GM18507 (cell line): ENCODE results near the gene YBX3.

ENCODE experiments used
- DNase-seq: peaks from one replicate; pipeline ENCODE4 v3.0.0; 2011; ENCODE audit warnings: low read depth; ENCODE audit not compliant: insufficient read length; ENCODE audit errors: extremely low spot score
- FAIRE-seq: peaks from 2 replicates; lab custom pipeline; 2011; peaks lifted over from hg19 to GRCh38; lab: Jason Lieb, UNC

Gene YBX3

DNA sequence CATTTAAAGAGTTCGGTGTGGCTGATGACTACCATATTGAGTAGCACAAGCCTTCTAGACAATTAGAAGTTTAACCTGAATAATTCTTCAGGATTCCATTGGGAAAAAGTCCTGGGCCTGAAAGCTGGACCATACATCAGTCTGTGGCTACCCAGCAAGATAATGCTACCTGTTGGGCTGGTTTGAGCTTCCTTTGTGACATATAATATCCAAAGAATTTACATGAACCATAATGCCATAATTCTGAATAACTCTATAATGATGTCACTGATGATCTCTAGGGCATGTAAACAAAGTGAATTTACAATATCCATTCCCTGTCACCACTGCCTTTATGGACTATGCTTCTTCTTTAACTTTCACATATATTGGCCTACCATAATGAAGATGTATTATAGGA is 3.8 kb upstream of the YBX3 start:
- DNase-seq (no peak), FAIRE-seq (no peak)

DNA sequence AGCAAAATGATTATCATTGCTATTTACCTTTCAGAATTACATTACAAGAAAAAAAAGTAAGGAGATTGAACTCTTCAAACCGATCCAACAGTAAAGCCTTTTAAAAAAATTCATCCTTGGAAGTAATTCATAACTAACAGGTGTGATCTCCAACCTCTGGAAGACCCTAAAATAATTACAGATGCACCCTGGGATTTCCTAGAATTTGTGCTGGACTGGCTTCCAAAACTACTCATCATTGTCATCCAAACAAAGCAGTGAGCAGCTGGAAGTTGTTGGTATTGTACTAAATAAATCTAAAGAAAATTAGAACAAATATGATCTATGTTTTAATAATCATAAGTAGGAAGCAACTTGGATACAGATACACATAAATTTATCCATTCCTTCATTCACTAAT is 1.9 kb upstream of the YBX3 start:
- no peak for DNase-seq
- no peak for FAIRE-seq

DNA sequence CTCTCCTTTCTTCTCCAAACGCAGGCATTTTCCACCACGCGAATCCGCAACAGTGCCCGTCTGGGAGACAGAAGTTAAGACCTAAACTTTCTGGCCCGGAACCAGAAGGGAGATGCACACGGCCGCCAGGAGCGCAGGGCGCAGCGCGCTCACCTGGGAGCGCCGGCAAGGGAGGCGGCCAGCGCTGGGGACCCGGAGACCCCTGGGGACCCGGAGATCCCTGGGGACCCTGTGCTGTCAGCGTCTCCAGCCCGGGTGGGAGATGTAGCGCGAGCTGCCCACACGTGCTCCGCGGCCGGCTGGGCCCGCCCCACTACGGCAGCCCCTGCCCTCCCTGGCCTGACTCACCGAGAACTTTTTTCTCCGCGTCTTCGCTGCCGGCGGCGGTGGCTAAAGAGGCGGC is 620 bp downstream of the YBX3 start:
- FAIRE-seq (peak; percentile 26), DNase-seq (no peak)

DNA sequence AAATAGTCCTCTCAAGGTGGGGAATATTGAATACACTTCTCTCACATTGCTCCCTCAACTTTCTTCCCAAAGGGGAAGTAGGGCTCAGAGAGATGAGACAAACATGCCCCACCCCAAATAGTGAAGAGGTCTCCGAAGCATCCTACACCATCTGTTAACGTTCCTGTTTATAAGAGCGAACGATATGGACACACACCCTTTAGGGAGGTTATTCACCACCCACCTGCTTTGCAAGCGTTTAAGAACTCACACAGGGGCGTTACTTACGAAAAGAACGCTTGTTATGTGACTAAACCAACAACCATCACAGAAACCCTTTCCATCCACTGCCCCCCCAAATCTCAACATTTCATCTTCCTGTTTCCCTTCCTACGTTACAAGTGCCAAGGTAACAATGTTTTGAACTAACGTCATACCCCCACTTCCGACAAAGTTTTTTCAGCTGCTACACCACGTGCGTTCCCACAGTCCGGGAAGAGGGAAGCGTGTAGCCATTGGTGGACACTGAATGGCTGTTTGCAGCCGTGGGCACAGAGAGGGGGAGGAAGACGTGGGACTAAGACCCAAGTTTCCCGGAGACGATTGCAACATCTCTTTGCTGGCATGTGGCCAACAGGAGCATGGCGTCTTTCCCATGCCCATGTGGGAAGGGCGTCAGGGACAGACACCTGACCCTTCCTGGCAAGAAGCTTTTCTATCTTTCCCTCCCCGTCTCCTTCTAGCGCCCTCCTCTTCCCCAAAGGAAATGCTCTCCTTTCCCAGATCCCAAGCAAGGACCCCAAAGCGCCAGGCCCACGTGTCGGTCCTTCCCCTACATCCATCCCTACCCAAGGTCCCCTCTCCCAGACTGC is 1.2 kb downstream of the YBX3 start:
- DNase-seq (no peak), FAIRE-seq (peak; percentile 91)

DNA sequence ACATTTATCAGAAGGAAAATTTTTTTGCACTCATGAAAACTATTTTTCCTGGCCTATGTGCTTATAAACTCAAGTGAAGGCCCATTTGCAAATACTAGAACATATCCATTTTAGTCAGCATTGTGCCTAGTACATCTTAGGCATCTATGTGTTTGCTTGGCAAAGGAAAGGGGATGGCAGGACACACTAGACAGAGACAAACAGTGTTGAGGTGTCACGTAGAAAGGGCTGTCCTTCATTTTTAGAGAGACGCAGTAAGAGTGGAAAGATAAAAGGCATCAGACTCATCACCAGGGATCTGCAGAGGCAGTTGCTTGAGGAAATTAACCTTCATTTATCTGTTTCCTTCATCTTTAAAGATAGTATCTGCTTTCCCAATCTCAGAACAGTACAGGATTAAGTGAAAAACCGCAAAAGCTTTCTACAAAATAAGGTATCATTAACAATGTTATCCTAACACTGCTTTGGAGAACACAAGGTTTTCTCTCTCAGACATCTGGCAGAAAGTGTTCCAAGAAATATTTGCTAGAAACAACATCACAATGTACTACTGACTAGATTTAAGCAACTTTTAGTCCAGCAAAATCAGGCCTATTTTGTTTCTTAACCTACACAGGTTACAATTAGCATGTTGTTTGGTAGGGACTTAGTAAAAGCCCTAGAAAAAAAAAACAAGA is 2.0 kb downstream of the YBX3 start:
- FAIRE-seq (no peak), DNase-seq (no peak)

DNA sequence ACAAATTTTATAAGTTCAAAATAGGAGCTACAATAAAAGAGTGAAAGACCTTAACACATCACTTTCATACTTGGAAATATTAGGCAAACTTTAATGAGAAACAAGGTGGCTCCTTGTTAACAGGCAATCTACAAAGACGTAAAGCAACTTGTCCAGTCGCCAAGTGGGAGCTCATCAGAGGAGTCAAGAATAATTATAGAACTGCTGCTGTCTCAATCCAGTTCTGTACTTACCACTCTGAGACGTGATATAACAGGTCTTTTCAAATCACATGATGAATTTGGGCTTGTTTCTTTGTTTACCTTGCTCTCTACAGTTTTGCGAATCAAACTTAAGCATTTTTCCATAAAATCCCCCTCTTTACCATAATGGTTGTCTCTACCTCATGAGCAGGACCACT is 3.6 kb downstream of the YBX3 start:
- FAIRE-seq (no peak), DNase-seq (no peak)

DNA sequence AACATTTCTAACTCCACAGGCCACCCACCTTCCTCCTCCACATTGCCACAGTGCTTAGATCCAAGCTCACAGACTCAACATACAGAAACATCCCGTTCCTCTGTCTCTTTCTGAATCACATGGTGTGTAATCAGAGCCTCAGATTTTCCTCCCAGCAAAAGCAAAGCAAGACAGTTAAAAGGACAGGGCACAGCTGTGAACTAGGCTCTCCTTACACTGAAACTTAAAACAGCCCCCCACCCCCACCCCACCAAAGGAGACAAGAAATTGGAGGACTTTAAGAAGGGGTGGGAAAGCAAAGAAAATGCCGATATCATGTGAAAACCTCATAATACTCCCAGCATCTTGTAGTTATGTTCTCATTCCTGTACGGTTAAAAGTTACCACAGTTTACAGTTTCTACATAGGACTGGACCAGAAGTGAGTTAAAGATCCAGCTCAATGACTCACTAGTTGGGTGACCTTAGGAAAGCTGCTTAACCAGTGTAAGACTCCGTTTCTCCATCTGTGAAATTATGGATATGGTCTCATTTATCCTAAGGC is 4.8 kb downstream of the YBX3 start:
- DNase-seq: no peak
- no peak for FAIRE-seq

DNA sequence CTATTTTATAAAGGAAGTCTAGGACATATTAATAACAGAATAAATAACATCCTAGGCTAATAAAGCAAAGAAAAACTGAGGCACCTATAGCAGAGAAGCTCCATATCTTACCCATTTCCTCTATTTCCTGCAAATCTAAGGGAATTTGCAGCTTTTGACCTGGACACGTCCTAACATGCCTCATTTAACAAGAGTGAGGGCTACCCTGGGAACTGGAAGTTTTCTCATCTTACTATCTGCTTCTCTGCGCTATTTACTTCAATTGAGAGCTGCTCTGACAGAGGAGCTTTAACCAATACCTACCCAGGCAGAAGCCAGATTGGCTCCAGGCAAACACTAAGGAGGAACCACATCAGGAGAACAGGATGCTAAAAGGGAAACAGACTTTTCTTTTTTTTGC is 5.7 kb downstream of the YBX3 start:
- DNase-seq (no peak), FAIRE-seq (no peak)

DNA sequence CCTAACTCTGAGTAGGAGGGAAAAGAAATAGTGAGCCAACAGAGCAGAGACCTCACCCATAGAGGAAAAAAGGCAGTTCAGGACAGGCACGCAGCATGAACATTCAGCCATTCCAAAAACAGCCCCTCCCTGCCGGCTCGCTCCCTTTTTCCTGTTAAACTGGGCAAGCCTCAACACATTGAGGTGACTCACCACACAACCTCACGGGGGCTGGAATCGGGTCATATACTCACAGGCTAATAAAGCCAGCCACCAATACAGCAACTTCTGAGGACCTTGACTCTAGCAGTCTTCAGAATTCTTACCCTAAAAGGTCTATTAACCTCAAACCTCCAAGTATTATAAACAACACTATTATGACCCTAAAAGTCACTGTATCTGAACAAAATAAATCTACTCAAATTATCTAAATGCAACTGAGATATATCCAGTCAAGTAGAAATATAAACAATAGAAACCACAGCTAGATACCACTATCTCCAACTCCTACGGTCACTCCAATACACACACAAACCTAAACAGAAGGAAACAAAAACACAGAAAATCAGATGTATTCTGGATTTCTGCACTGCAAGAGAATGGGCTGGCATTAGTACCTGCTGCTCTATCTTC is 6.3 kb downstream of the YBX3 start:
- no peak for FAIRE-seq
- DNase-seq: no peak

DNA sequence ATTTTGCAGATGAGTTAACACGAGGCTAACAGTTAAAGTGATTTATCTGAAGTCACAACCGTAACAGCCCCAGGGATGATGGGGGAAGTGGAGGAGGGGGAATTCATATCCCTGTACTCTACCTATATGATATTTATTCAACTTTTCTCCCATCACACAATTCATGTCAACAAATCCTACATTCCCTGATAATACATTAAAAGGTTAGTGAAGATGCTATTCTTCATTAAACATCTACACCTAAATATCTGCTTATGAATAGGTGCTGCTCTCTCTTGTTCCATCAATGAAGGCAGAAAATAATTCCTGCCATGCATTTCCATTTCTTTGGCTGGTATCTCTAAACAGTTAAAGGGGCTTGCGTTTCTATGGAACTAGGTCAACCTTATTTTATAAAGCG is 6.8 kb downstream of the YBX3 start:
- DNase-seq (no peak), FAIRE-seq (no peak)

DNA sequence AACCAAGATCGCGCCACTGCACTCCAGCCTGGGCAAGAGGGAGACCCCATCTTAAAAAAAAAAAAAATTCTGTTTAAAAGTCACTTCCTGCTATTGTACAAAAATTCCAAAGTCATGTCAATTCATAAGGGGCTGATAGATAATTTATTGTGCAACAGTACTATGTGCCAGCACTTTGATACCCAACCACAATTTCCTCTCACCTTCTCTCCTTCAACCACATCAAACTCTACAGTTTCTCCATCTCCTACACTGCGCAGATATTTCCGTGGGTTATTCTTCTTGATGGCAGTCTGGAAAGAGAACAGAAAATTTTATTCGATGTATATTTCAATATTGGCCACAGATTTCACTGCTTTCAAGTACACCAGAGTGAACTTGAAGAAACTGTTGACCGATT is 7.6 kb downstream of the YBX3 start:
- no peak for FAIRE-seq

DNA sequence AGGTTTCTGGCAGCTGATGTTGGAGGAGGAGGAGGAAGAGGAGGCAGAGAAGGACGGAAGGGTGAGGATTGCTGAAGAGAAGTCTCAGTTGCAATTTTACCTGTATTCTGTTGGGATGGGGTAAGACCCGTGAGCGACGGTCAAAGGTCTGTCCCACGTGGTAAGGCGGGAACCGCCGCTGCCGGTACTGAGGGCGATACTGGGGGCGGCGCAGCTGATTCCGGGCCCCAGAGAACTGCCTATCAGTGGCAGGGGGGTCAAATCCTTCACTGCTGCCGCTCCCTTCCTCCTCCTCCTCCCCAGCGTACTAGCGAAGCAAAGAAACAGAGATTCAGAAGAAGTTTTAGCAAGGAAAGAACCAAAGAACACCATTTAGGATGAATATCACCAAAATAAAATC is 13.3 kb downstream of the YBX3 start:
- FAIRE-seq (no peak), DNase-seq (no peak)

More for the DNA sequence above, 7.6 kb downstream of the YBX3 start:
- no peak for DNase-seq

DNA sequence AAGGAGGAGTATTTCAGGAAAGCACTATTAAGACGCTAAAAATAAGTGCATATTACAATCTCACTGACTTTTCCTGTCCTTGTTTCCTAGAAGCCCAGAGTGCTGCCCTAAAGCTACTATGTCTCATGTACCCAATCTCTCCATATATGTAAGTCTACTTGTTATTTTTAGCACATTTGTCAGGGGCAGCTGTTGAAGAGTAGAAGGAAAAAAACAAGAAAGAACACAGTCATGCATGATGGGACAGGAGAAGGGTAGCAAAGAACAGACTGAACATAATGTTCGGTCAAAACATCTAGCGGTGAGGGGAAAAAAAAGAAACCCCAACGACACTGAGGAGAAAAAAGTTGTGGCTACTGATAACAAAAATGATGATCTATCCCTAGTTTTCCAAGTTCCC is 14.3 kb downstream of the YBX3 start:
- FAIRE-seq: peak; percentile 18
- DNase-seq: no peak

DNA sequence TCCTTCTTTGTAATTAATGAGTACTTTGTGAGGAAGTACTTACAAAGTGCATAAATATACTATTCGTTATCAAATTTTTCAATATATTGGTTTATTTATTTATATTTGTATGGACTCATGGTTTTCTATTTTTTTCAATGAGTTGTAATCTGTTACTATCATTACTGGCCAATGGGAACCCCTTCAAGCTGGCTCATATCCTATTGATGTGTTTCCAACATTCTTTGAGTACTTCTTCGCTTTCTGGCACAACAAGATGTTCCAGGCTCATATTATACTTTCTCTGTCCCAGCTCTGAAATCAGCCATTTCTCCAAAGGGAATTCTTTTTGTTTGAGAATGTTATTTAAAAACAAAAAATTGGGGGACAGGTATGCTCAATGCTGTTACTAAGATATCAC is 17.5 kb downstream of the YBX3 start:
- DNase-seq (no peak), FAIRE-seq (no peak)

DNA sequence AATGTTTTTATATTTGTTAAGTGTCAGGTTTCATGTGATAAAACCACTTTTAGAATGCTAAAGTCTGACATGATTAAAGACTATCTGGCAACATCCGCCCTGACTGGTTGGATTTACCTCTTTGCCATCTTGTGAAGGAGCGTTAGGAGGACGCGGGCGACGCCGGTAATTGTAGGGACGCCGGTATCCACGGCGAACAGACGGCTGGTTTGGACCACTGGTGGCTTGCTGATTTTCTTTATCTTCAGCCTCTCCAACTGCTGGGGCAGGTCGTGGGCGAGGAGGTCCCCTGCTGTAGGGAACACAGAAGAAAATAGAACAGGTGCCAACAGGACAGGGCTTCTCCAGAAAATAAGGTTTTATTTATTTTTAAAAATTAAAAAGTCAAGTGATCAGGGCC is 21.3 kb downstream of the YBX3 start:
- FAIRE-seq (no peak), DNase-seq (no peak)

DNA sequence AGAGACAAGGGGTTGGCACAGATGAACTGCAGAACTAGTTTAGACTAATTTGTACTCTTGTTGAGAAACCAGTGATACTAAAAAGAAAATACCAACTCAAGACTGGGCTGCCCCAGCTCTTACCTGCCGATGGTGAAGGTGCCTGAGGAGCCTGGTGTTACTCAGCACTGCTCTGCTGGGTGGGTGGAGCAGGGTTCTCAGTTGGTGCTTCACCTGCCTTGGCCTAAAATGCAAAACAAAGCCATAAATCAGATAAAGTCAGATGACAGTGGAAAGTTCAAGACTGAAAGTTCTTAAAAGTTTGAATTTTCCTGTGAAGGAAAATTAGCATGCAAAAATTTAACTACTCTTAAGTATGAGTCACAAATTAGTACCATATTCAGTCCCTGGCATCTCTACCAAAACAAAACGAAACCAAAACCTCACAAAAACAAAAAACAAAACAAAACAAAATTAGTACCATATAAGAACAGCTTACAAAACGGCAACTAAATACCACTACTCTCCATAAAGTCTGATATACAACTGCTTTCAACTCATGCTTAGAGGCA is 21.9 kb downstream of the YBX3 start:
- DNase-seq (no peak), FAIRE-seq (peak; percentile 75)

DNA sequence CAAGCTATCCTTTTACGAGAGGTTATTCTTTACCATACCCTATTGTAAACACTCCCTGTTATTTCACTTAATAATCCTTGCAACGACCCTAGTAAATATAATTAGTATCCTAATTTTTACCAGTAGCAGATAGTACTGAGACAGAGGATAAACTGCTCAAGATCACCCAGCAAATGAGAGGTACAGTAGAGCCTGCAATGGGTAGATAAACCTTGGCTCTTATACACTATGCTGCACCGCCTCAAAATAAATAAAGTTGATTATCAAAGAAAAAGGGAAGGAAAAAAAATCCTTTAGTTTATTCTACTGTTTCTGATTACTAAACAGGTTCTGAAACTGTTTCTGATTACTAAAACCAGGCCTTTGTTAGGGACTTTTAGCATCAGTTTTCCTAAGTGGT is 22.5 kb downstream of the YBX3 start:
- DNase-seq (no peak), FAIRE-seq (no peak)

DNA sequence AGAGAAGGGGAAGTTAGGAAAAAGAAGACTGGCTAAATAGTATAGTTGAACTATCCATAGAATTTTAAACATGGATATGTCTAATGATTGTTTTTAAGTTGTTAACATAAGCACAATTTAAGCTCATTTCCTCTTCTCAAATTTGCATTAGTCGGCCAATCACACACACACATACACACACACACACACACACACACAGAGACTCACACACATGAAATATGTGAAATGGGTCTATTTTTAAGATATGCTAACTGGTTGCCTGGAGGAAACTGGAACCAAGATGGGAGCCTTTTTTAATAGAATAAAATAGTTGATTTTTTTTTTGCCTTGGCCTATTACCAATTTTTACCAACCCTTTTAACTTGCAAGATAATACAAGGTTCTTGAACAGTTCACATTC is 25.3 kb downstream of the YBX3 start:
- DNase-seq: no peak
- no peak for FAIRE-seq

DNA sequence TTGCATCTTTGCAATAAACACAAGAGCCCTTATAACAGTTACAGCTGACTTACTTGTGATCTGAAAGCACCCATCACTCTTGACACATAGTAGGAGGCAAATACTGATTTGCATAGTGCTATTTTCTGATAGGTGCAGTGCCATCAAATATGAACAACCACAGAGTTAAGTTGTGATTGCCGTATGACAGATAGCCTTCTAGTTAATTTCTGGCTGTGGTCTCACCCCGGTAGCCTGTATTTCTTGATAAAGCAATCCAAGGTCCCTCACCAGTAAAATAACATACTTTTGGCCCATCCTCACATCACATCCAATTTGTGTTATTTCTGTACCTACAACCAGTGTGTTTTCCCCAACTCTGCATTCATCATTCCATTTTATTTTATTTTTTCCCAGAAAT is 26.0 kb downstream of the YBX3 start:
- DNase-seq (no peak), FAIRE-seq (no peak)

DNA sequence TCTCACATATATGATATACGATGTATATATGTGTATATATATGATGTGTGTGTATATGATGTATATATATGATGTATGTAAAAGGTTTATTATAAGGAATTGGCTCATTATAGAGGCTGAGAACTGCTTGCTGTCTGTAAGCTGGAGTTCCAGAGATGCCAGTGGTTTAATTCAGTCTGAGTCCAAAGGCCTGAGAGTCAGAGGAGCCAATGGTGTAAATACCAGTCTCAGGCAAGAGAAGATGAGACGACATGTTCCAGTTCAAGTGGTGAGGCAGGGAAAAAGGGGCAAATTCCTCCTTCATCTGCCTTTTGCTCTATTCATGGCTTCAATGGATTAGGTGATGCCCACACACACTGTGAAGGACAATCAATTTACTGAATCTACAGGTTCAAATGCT is 32.2 kb downstream of the YBX3 start:
- DNase-seq (no peak), FAIRE-seq (no peak)
